CD4-positive, alpha-beta T cell (primary cell): Measurements from ENCODE around the gene PHAF1. TPM values are rescaled to one million over a fixed set of nuclear protein-coding genes. Genes with fewer than 3 reads are reported as not detected.

Source experiments
- ATAC-seq: fragments of 200-7000 bp; cut with Tn5 transposase; one replicate; pipeline ENCODE4 v1.10.0; 2022; ENCODE audit warnings: mild to moderate bottlenecking; ENCODE audit not compliant: poor library complexity
- CTCF ChIA-PET: fragments of 350-600 bp; sonication (Branson Sonifier 250); formaldehyde crosslinking; loops from one replicate; lab custom pipeline; 2021; ENCODE audit warnings: antibody characterized with exemption, inconsistent platforms; lab: Charles Lee
- POLR2A ChIA-PET: fragments of 350-600 bp; sonication (Branson Sonifier 250); formaldehyde crosslinking; loops from one replicate; lab custom pipeline; 2021; ENCODE audit warnings: antibody characterized with exemption, inconsistent platforms; lab: Charles Lee
- DNase-seq, 14 experiments: peaks; one replicate each; pipeline ENCODE4 v3.0.0-alpha.2; 2013 to 2020; ENCODE audit warnings: mixed read lengths in 2 of 14
- H3K27ac ChIP-seq, 2 donors: one replicate each; pipeline versions ENCODE4 v1.5.1 to v1.7.0; 2013; ENCODE audit warnings: low read length in 2 of 2, low read depth in 1 of 2, mild to moderate bottlenecking in 1 of 2
- H3K27me3 ChIP-seq, 2 experiments: 1 replicate in 1 of 2; 2 replicates in 1 of 2; pipeline versions ENCODE4 v1.6.1 to v1.7.0; 2013; ENCODE audit warnings: low read length in 2 of 2, control low read depth in 1 of 2, mild to moderate bottlenecking in 1 of 2, moderate library complexity in 1 of 2; ENCODE audit not compliant: insufficient read depth in 2 of 2, control insufficient read depth in 1 of 2
- H3K36me3 ChIP-seq: one replicate; pipeline ENCODE4 v1.6.1; 2013; ENCODE audit warnings: low read length, control low read depth; ENCODE audit not compliant: insufficient read depth
- H3K4me1 ChIP-seq: one replicate; pipeline ENCODE4 v1.6.1; 2013; ENCODE audit warnings: low read length, control low read depth; ENCODE audit not compliant: insufficient read depth
- H3K4me3 ChIP-seq: one replicate; pipeline ENCODE4 v1.5.1; 2013; ENCODE audit warnings: mild to moderate bottlenecking, low read length, moderate library complexity
- H3K9me3 ChIP-seq, 2 experiments: 1 replicate in 1 of 2; 2 replicates in 1 of 2; pipeline versions ENCODE4 v1.6.1 to v1.7.0; 2013; ENCODE audit warnings: low read length in 2 of 2, mild to moderate bottlenecking in 2 of 2, control low read depth in 1 of 2, moderate library complexity in 1 of 2; ENCODE audit not compliant: control insufficient read depth in 1 of 2, insufficient read depth in 1 of 2
- H3K27ac Mint-ChIP-seq: one replicate; pipeline ENCODE4 v1.8.0; 2020; ENCODE audit warnings: mixed read lengths
- H3K27me3 Mint-ChIP-seq: one replicate; pipeline ENCODE4 v1.8.0; 2021; ENCODE audit warnings: mixed read lengths
- H3K36me3 Mint-ChIP-seq: one replicate; pipeline ENCODE4 v1.8.0; 2021; ENCODE audit warnings: low read depth, mixed read lengths
- H3K4me1 Mint-ChIP-seq: one replicate; pipeline ENCODE4 v1.8.0; 2021; ENCODE audit warnings: low read depth, mixed read lengths
- H3K4me3 Mint-ChIP-seq: one replicate; pipeline ENCODE4 v1.8.0; 2020; ENCODE audit warnings: mild to moderate bottlenecking, mixed read lengths
- H3K9me3 Mint-ChIP-seq: one replicate; pipeline ENCODE4 v1.8.0; 2020; ENCODE audit warnings: mixed read lengths
- intact Hi-C, 2 experiments: fragments of 100-400 bp; cut with DNase I in 1 of 2; cut with micrococcal nuclease in 1 of 2; formaldehyde crosslinking; loops; one replicate each; pipeline versions ENCODE4 v1.15.1 to v1.9.0; 2023 to 2025; cut with DNase I, micrococcal nuclease
- total RNA-seq, 174 experiments: library from RNA in 2 of 174; stranded (reverse) in 2 of 174; gene quantifications; one replicate each; pipeline ENCODE4 v1.2.3 and lab custom pipeline; 2021 to 2026
- TF ChIP-seq, protein P1 (sequence below): fragments of 200-600 bp; IDR thresholded peaks from one replicate; pipeline ENCODE4 v1.8.0; 2022; ENCODE audit warnings: antibody characterized with exemption, mild to moderate bottlenecking

PHAF1 gene
- total RNA-seq, 2 experiments from 2014 or later = 10.6 to 10.8 TPM

DNA sequence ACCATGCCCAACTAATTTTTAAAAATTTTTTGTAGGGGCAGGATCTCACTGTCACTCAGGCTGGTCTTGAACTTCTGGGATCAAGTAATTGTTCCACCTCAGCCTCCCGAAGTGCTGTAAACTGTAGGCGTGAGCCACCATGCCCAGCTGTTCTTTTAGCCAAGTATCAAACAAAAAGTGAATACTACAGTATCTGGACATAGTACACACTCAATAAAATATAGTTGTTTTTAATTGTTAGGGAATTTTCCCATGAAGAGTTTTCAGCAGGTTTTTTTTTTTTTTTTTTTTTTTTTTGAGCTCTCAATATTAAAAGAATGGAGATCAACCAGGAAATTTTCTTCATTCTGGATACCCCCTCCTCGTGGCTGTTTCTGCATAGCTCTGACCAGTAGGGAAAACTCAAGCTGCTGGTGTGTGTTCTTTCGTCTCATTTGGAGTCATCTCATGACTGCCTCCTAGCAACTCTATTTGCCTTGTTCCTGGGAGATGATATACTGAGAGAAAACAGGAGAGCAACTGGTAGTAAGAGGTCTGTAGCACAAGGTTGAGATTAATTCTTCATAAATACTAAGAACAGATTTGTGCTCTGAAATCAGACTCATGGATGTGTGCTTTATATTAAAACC is 16.5 kb upstream of the PHAF1 start:
- TF ChIP-seq, protein P1, sequence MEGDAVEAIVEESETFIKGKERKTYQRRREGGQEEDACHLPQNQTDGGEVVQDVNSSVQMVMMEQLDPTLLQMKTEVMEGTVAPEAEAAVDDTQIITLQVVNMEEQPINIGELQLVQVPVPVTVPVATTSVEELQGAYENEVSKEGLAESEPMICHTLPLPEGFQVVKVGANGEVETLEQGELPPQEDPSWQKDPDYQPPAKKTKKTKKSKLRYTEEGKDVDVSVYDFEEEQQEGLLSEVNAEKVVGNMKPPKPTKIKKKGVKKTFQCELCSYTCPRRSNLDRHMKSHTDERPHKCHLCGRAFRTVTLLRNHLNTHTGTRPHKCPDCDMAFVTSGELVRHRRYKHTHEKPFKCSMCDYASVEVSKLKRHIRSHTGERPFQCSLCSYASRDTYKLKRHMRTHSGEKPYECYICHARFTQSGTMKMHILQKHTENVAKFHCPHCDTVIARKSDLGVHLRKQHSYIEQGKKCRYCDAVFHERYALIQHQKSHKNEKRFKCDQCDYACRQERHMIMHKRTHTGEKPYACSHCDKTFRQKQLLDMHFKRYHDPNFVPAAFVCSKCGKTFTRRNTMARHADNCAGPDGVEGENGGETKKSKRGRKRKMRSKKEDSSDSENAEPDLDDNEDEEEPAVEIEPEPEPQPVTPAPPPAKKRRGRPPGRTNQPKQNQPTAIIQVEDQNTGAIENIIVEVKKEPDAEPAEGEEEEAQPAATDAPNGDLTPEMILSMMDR = no peak
- ChIA-PET CTCF (interaction anchor here (0.7 to 1.2 kb wide), 5 partner anchors 11 to 159 kb away, joined by 3 to 7 read pairs (median 4); no protein-coding TSS in a partner anchor), POLR2A (interaction anchor here (0.6 to 1.0 kb wide), 2 partner anchors 11 to 43 kb away, joined by 3 to 4 read pairs; no protein-coding TSS in a partner anchor)
- intact Hi-C loops = no loop called here
- Mint-ChIP-seq H3K27ac (no peak overlapping the region), H3K4me1 (peaks cover 6% of the 10 kb centered on the region), H3K36me3 (peaks cover 29% of the 10 kb centered on the region), H3K9me3 (no peaks in the 10 kb centered on the region), H3K4me3 (no peak overlapping the region), H3K27me3 (no peaks in the 10 kb centered on the region)
- Histone ChIP-seq H3K4me1 (no peaks in the 10 kb centered on the region), H3K36me3 (peaks cover 8% of the 10 kb centered on the region), H3K27me3 (no peaks in the 10 kb centered on the region), H3K9me3 (no peaks in the 10 kb centered on the region), H3K27ac (no peak overlapping the region), H3K4me3 (no peak overlapping the region)
- ATAC-seq (no peak), DNase-seq (no peak)

DNA sequence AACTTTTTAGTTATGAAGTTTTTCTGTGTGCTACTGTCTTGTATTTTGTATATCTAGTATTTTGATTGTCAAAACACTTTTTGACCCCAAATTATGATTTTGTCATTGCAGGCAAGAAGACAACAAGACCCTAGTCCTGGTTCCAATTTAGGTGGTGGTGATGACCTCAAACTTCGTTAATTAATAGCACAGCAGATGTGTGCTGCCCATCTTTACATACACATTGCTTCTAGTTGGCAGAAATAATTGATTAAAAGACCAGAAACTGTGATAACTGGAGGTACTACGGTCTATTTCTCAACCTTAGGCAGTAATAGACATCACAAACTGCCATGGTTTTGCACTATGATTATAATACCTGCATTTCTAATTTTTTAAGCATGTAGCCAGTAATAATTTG is 11.1 kb upstream of the PHAF1 start:
- POLR2A ChIA-PET = interaction anchor here (0.7 kb wide), 1 partner anchor 270 kb away, joined by 4 read pairs; no protein-coding TSS in a partner anchor
- no peak overlapping the region for H3K4me3 ChIP-seq
- Mint-ChIP-seq H3K27ac (no peak overlapping the region), H3K36me3 (peaks cover 20% of the 10 kb centered on the region), H3K4me1 (no peaks in the 10 kb centered on the region), H3K9me3 (no peaks in the 10 kb centered on the region), H3K4me3 (no peak overlapping the region), H3K27me3 (no peaks in the 10 kb centered on the region)
- CTCF ChIA-PET = interaction anchor here (1.3 to 3.4 kb wide), 3 partner anchors 81 to 121 kb away, joined by 3 to 18 read pairs (median 3); no protein-coding TSS in a partner anchor
- no peaks in the 10 kb centered on the region for H3K4me1 ChIP-seq
- intact Hi-C loops = no loop called here
- ATAC-seq = no peak
- no peak for DNase-seq
- H3K9me3 ChIP-seq = no peaks in the 10 kb centered on the region
- peaks cover 9% of the 10 kb centered on the region for H3K36me3 ChIP-seq
- no peaks in the 10 kb centered on the region for H3K27me3 ChIP-seq
- TF ChIP-seq, protein P1 = no peak
- H3K27ac ChIP-seq = no peak overlapping the region

DNA sequence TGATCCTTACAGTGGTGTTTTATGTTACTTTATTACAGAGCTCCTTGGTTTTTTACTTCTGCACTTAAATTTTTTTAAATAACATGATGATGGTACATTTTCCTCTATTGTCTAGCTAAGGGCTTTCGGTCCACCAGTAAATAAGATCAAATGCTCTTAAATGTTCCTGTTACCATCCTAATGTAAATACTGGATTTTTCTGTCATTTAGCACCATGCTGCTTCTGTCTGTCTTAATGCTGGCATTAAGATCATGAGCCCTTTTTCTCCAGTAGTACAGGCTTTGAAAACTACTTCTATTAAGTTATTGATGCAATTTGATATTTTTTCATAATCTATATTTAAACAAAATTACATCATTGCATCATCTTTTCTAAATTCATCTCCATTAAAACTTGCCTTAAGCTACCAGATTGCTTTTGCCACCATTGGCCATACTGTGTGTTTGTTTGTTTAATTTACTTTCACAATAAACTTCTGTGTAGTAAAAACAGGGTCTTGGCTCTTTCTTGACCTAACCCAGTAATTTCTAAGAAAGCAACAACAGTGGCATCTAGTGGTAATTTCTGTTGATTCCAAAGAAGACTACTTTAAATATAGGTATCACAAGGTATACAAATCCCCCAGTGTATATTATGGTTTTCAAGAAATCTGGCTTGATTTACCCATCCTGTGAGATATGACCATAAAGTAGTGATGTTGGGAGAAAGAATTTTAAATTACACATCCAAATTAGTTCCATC is 9.0 kb upstream of the PHAF1 start:
- Histone ChIP-seq H3K4me1 (no peaks in the 10 kb centered on the region), H3K9me3 (no peaks in the 10 kb centered on the region), H3K36me3 (peaks cover 6% of the 10 kb centered on the region), H3K4me3 (no peak overlapping the region), H3K27ac (no peak overlapping the region), H3K27me3 (no peaks in the 10 kb centered on the region)
- no peaks in the 10 kb centered on the region for H3K9me3 Mint-ChIP-seq
- no peak overlapping the region for H3K27ac Mint-ChIP-seq
- CTCF ChIA-PET = interaction anchor here (1.0 to 3.4 kb wide), 6 partner anchors 19 to 94 kb away, joined by 3 to 18 read pairs (median 6); no protein-coding TSS in a partner anchor
- H3K4me3 Mint-ChIP-seq = no peak overlapping the region
- peaks cover 13% of the 10 kb centered on the region for H3K36me3 Mint-ChIP-seq
- intact Hi-C loops = loop anchor here (1.0 to 2.0 kb wide), 3 partner anchors 82 to 123 kb away; no protein-coding TSS in a partner anchor
- no peaks in the 10 kb centered on the region for H3K4me1 Mint-ChIP-seq
- POLR2A ChIA-PET = interaction anchor here (0.6 to 1.5 kb wide), 2 partner anchors 83 to 208 kb away, joined by 3 to 5 read pairs; no protein-coding TSS in a partner anchor
- DNase-seq (peak in 3 of 14 experiments; percentile 48 to 54 (median 48)), ATAC-seq (no peak)
- H3K27me3 Mint-ChIP-seq = no peaks in the 10 kb centered on the region
- TF ChIP-seq, protein P1 = peak; percentile 38
